ENCODE measurements around the gene KIAA1549. TPM values are rescaled to one million over a fixed set of nuclear protein-coding genes. Genes with fewer than 3 reads are reported as not detected.

Gene KIAA1549
- total and polyA plus RNA-seq, 7 experiments from 2014 or later, result 0.16 to 0.56 (median 0.25) TPM; not detected in 3

DNA sequence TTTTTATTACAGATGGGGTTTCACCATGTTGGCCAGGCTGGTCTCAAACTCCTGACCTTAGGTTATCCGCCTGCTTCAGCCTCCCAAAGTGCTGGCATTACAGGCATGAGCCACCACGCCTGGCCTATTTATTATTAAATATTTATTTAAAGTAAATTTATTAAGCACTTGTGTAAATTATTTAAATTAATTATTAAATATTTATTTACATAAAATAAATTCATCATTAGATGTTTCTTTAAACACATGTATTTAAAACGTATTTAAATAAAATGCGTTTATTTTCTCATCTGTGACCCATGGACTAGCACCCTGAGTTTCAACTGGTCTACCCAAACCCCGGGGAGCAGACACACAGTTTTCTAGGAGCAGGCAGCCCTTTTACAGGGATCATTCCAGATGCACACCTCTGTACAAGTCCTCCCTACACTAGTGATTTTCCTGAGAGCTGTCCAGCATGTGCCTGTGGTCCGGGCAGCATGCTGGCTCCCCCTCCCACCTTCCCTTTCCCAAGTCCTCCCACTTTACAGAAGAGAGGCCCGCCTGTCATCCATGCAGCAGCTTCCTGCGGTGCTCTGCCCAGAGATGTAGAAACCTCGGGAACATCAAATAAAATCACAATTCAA is 94.0 kb downstream of the KIAA1549 start:
- no peak for DNase-seq
- no peak for ATAC-seq
- Histone ChIP-seq H3K4me3 (ENCODE audit: low read length) (no peak overlapping the region), H3K27me3 (ENCODE audit: control insufficient read depth in 2 of 2, insufficient read depth in 2 of 2, low read length in 2 of 2) (no peaks in the 10 kb centered on the region), H3K4me1 (ENCODE audit: control insufficient read depth in 2 of 2, insufficient read depth in 2 of 2, low read length in 2 of 2) (peaks cover 3 to 4% of the 10 kb centered on the region in 2 donors), H3K9me3 (ENCODE audit: control insufficient read depth in 2 of 3, low read length in 3 of 3) (no peaks in the 10 kb centered on the region), H3K27ac (ENCODE audit: low read depth, low read length) (no peak overlapping the region), H3K36me3 (ENCODE audit: control insufficient read depth in 2 of 3, insufficient read depth in 3 of 3, low read length in 3 of 3) (no peaks in the 10 kb centered on the region)
- no peaks in the 10 kb centered on the region for H3K9me3 Mint-ChIP-seq
- H3K27ac Mint-ChIP-seq, result peak overlapping the region in 3 of 9 donors; percentile 29 to 81 (median 79)
- CTCF ChIA-PET, result interaction anchor here (0.5 to 2.7 kb wide), 26 partner anchors 9 to 726 kb away, joined by 3 to 37 read pairs (median 7); partner anchors contain the start of gene KIAA1549
- intact Hi-C loops (cut with micrococcal nuclease), result loop anchor here (2.0 to 10.0 kb wide), 3 partner anchors 150 to 240 kb away; partner anchors contain the start of gene ZC3HAV1L (in 1 of the 2)
- H3K4me1 Mint-ChIP-seq, result peaks cover 3 to 25% (median 16%) of the 10 kb centered on the region in 7 donors
- POLR2A ChIA-PET, result interaction anchor here (0.5 to 1.6 kb wide), 10 partner anchors 13 to 241 kb away, joined by 3 to 7 read pairs (median 4); no protein-coding TSS in a partner anchor
- peaks cover 0 to 2% (median 0%) of the 10 kb centered on the region in 5 donors for H3K36me3 Mint-ChIP-seq
- H3K27me3 Mint-ChIP-seq, result peaks cover 0 to 16% (median 0%) of the 10 kb centered on the region in 5 donors
- peak overlapping the region in 1 of 10 donors; percentile 18 for H3K4me3 Mint-ChIP-seq

DNA sequence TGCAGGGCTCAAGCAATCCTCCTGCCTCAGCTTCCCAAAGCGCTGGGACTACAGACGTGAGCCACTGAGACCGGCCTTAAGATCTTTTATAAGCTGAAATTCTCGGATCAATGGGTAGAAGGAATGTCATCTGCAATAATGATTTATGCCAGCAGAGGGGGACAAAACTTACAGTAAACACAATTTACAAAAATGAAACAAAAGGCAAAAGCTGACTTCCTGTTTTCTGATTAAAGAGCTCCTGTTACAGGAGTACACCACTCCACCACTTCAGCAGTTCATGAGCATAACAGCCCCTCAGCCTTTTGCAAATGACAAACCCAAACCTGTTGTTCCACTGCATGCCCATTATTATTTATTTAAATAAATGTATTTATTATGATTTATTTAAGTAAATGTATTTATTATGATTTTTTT is 94.7 kb downstream of the KIAA1549 start:
- Histone ChIP-seq H3K4me1 (ENCODE audit: control insufficient read depth in 2 of 2, insufficient read depth in 2 of 2, low read length in 2 of 2) (peaks cover 3 to 4% of the 10 kb centered on the region in 2 donors), H3K27ac (ENCODE audit: low read depth, low read length) (no peak overlapping the region), H3K27me3 (ENCODE audit: control insufficient read depth in 2 of 2, insufficient read depth in 2 of 2, low read length in 2 of 2) (no peaks in the 10 kb centered on the region), H3K4me3 (ENCODE audit: low read length) (no peak overlapping the region), H3K9me3 (ENCODE audit: control insufficient read depth in 2 of 3, low read length in 3 of 3) (no peaks in the 10 kb centered on the region), H3K36me3 (ENCODE audit: control insufficient read depth in 2 of 3, insufficient read depth in 3 of 3, low read length in 3 of 3) (no peaks in the 10 kb centered on the region)
- peak; percentile 91 for ATAC-seq
- peak in 7 of 9 donors; percentile 63 to 82 (median 78) for DNase-seq
- H3K27ac Mint-ChIP-seq, result peak overlapping the region; percentile 9 to 88 (median 61)
- peak overlapping the region in 7 of 10 donors; percentile 41 to 67 (median 60) for H3K4me3 Mint-ChIP-seq
- H3K36me3 Mint-ChIP-seq, result peaks cover 0 to 2% (median 0%) of the 10 kb centered on the region in 5 donors
- CTCF ChIA-PET, result interaction anchor here (0.5 to 2.7 kb wide), 29 partner anchors 9 to 725 kb away, joined by 3 to 37 read pairs (median 4); partner anchors contain the start of gene KIAA1549
- H3K9me3 Mint-ChIP-seq, result no peaks in the 10 kb centered on the region
- peaks cover 0 to 13% (median 0%) of the 10 kb centered on the region in 5 donors for H3K27me3 Mint-ChIP-seq
- peaks cover 3 to 32% (median 23%) of the 10 kb centered on the region in 7 donors for H3K4me1 Mint-ChIP-seq
- POLR2A ChIA-PET, result interaction anchor here (0.7 to 1.6 kb wide), 11 partner anchors 9 to 242 kb away, joined by 3 to 7 read pairs (median 4); no protein-coding TSS in a partner anchor
- intact Hi-C loops (cut with micrococcal nuclease), result loop anchor here (1.0 to 10.0 kb wide), 12 partner anchors 10 to 344 kb away; partner anchors contain the start of genes KIAA1549 (in 2 of the 2) and ZC3HAV1L (in 1 of the 2)

GRCh38 chr7:138885383-138886147 is 95.6 kb downstream of the KIAA1549 start:
- DNase-seq, result no peak
- peaks cover 0 to 8% (median 0%) of the 10 kb centered on the region in 5 donors for H3K27me3 Mint-ChIP-seq
- Histone ChIP-seq H3K4me1 (ENCODE audit: control insufficient read depth in 2 of 2, insufficient read depth in 2 of 2, low read length in 2 of 2) (peaks cover 3 to 4% of the 10 kb centered on the region in 2 donors), H3K36me3 (ENCODE audit: control insufficient read depth in 2 of 3, insufficient read depth in 3 of 3, low read length in 3 of 3) (no peaks in the 10 kb centered on the region), H3K9me3 (ENCODE audit: control insufficient read depth in 2 of 3, low read length in 3 of 3) (no peaks in the 10 kb centered on the region), H3K27ac (ENCODE audit: low read depth, low read length) (no peak overlapping the region), H3K4me3 (ENCODE audit: low read length) (no peak overlapping the region), H3K27me3 (ENCODE audit: control insufficient read depth in 2 of 2, insufficient read depth in 2 of 2, low read length in 2 of 2) (no peaks in the 10 kb centered on the region)
- ChIA-PET CTCF (interaction anchor here (1.1 to 2.7 kb wide), 13 partner anchors 9 to 724 kb away, joined by 3 to 37 read pairs (median 11); partner anchors contain the start of gene KIAA1549), POLR2A (interaction anchor here (0.7 to 1.6 kb wide), 7 partner anchors 10 to 243 kb away, joined by 3 to 7 read pairs (median 6); no protein-coding TSS in a partner anchor)
- peaks cover 3 to 33% (median 24%) of the 10 kb centered on the region in 7 donors for H3K4me1 Mint-ChIP-seq
- peak overlapping the region in 1 of 9 donors; percentile 7 for H3K27ac Mint-ChIP-seq
- H3K4me3 Mint-ChIP-seq, result no peak overlapping the region
- no peak for ATAC-seq
- H3K36me3 Mint-ChIP-seq, result peaks cover 0 to 2% (median 0%) of the 10 kb centered on the region in 5 donors
- H3K9me3 Mint-ChIP-seq, result no peaks in the 10 kb centered on the region
- intact Hi-C loops (cut with micrococcal nuclease), result loop anchor here (1.0 to 10.0 kb wide), 12 partner anchors 9 to 345 kb away; partner anchors contain the start of genes KIAA1549 (in 2 of the 2) and ZC3HAV1L (in 1 of the 2)

DNA sequence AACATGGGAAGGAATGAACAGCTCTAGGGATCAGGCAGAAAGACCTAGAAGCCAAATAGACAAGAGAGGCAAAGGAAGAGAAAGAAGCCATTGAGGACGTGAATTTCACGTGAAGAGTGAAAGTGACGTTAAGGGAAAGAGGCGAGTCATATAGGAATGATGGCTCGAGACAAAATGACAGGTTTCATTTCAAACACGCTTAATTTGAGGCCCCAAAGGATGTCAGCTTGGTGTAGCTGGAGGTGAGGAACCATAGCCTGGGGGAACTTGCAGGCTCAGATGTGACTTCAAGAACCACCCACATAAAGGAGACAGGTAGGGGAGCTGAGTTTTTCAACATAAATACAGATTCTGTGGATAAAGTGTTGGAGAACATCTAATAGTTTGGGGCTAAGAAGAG is 98.9 kb downstream of the KIAA1549 start:
- CTCF ChIA-PET, result no interaction called here
- peak overlapping the region in 2 of 10 donors; percentile 15 to 44 for H3K4me3 Mint-ChIP-seq
- Histone ChIP-seq H3K4me1 (ENCODE audit: control insufficient read depth in 2 of 2, insufficient read depth in 2 of 2, low read length in 2 of 2) (peaks cover under 1 to 4% of the 10 kb centered on the region in 2 donors), H3K4me3 (ENCODE audit: low read length) (no peak overlapping the region), H3K27ac (ENCODE audit: low read depth, low read length) (no peak overlapping the region), H3K27me3 (ENCODE audit: control insufficient read depth in 2 of 2, insufficient read depth in 2 of 2, low read length in 2 of 2) (no peaks in the 10 kb centered on the region), H3K9me3 (ENCODE audit: control insufficient read depth in 2 of 3, low read length in 3 of 3) (no peaks in the 10 kb centered on the region), H3K36me3 (ENCODE audit: control insufficient read depth in 2 of 3, insufficient read depth in 3 of 3, low read length in 3 of 3) (no peaks in the 10 kb centered on the region)
- DNase-seq (no peak), ATAC-seq (no peak)
- POLR2A ChIA-PET, result interaction anchor here (0.6 kb wide), 1 partner anchor 313 kb away, joined by 5 read pairs; no protein-coding TSS in a partner anchor
- H3K36me3 Mint-ChIP-seq, result peaks cover 0 to 2% (median 0%) of the 10 kb centered on the region in 5 donors
- H3K9me3 Mint-ChIP-seq, result no peaks in the 10 kb centered on the region
- H3K27ac Mint-ChIP-seq, result peak overlapping the region in 5 of 9 donors; percentile 5 to 57 (median 11)
- H3K27me3 Mint-ChIP-seq, result peaks cover 0 to 4% (median 0%) of the 10 kb centered on the region in 5 donors
- intact Hi-C loops (cut with micrococcal nuclease), result loop anchor here in 1 of 2 donors (10.0 kb wide), 1 partner anchor 163 kb away; no protein-coding TSS in a partner anchor
- H3K4me1 Mint-ChIP-seq, result peaks cover 3 to 22% (median 18%) of the 10 kb centered on the region in 7 donors

GRCh38 chr7:138881579-138882188 is 99.5 kb downstream of the KIAA1549 start:
- Histone ChIP-seq H3K36me3 (ENCODE audit: control insufficient read depth in 2 of 3, insufficient read depth in 3 of 3, low read length in 3 of 3) (no peaks in the 10 kb centered on the region), H3K27ac (ENCODE audit: low read depth, low read length) (no peak overlapping the region), H3K9me3 (ENCODE audit: control insufficient read depth in 2 of 3, low read length in 3 of 3) (no peaks in the 10 kb centered on the region), H3K27me3 (ENCODE audit: control insufficient read depth in 2 of 2, insufficient read depth in 2 of 2, low read length in 2 of 2) (no peaks in the 10 kb centered on the region), H3K4me1 (ENCODE audit: control insufficient read depth in 2 of 2, insufficient read depth in 2 of 2, low read length in 2 of 2) (peaks cover 0 to 4% of the 10 kb centered on the region in 2 donors), H3K4me3 (ENCODE audit: low read length) (no peak overlapping the region)
- CTCF ChIA-PET, result no interaction called here
- intact Hi-C loops (cut with micrococcal nuclease), result loop anchor here in 1 of 2 donors (10.0 kb wide), 1 partner anchor 163 kb away; no protein-coding TSS in a partner anchor
- peak overlapping the region in 1 of 10 donors; percentile 15 for H3K4me3 Mint-ChIP-seq
- H3K27me3 Mint-ChIP-seq, result peaks cover 0 to 4% (median 0%) of the 10 kb centered on the region in 5 donors
- H3K27ac Mint-ChIP-seq, result peak overlapping the region in 2 of 9 donors; percentile 8 to 57
- DNase-seq, result no peak
- POLR2A ChIA-PET, result interaction anchor here (0.6 kb wide), 1 partner anchor 178 kb away, joined by 3 read pairs; no protein-coding TSS in a partner anchor
- peaks cover 3 to 22% (median 18%) of the 10 kb centered on the region in 7 donors for H3K4me1 Mint-ChIP-seq
- ATAC-seq, result no peak
- no peaks in the 10 kb centered on the region for H3K9me3 Mint-ChIP-seq
- H3K36me3 Mint-ChIP-seq, result peaks cover 0 to 2% (median 0%) of the 10 kb centered on the region in 5 donors

Measured in naive thymus-derived CD4-positive, alpha-beta T cell (primary cell).